WTC11 (cell line): ENCODE results near the gene RIBC1. TPM values are rescaled to one million over a fixed set of nuclear protein-coding genes. Genes with fewer than 3 reads are reported as not detected.

ENCODE experiments used
- ATAC-seq: fragments of 200-7000 bp; cut with Tn5 transposase; 2 replicates; pipeline ENCODE4 v1.10.0; 2021; ENCODE audit warnings: mild to moderate bottlenecking, moderate library complexity
- CTCF ChIA-PET: fragments of 300-600 bp; sonication (Branson Sonifier 250); formaldehyde crosslinking; loops from one replicate; lab custom pipeline; 2021; ENCODE audit warnings: antibody characterized with exemption; lab: Charles Lee
- POLR2A ChIA-PET: fragments of 350-600 bp; sonication (Branson Sonifier 250); formaldehyde crosslinking; loops from one replicate; lab custom pipeline; 2021; ENCODE audit warnings: antibody characterized with exemption; lab: Charles Lee
- DNase-seq: peaks from one replicate; pipeline ENCODE4 v3.0.0; 2021; ENCODE audit warnings: low spot score
- H3K27ac Mint-ChIP-seq: 2 replicates; pipeline ENCODE4 v1.8.0; 2021; ENCODE audit warnings: mixed read lengths
- H3K27me3 Mint-ChIP-seq: 2 replicates; pipeline ENCODE4 v1.8.0; 2021; ENCODE audit warnings: low read depth, mild to moderate bottlenecking, moderate library complexity, mixed read lengths
- H3K36me3 Mint-ChIP-seq: 2 replicates; pipeline ENCODE4 v1.8.0; 2021; ENCODE audit warnings: mixed read lengths
- H3K4me1 Mint-ChIP-seq: 2 replicates; pipeline ENCODE4 v1.8.0; 2022; ENCODE audit warnings: mixed read lengths
- H3K4me3 Mint-ChIP-seq: 2 replicates; pipeline ENCODE4 v1.8.0; 2021; ENCODE audit warnings: mild to moderate bottlenecking, moderate library complexity, mixed read lengths
- H3K9me3 Mint-ChIP-seq: 2 replicates; pipeline ENCODE4 v1.8.0; 2021; ENCODE audit warnings: mixed read lengths
- AFF4 ChIP-seq: sonication (generic); formaldehyde crosslinking; IDR thresholded peaks from 2 replicates; pipeline ENCODE4 v1.8.1; 2023; ENCODE audit warnings: mild to moderate bottlenecking, missing genetic modification reagents, borderline replicate concordance
- CBFB ChIP-seq: sonication (generic); formaldehyde crosslinking; IDR thresholded peaks from 2 replicates; pipeline ENCODE4 v1.8.1; 2022; ENCODE audit warnings: mild to moderate bottlenecking, low read depth, missing genetic modification reagents
- CDX4 ChIP-seq: fragments of 250-450 bp; sonication (Bioruptor Pico); IDR thresholded peaks from 2 replicates; pipeline ENCODE4 v1.9.0; 2021; ENCODE audit warnings: moderate library complexity, mild to moderate bottlenecking, inconsistent platforms, borderline replicate concordance
- EMX1 ChIP-seq: fragments of 250-450 bp; sonication (Bioruptor Pico); IDR thresholded peaks from 2 replicates; pipeline ENCODE4 v1.8.0; 2021; ENCODE audit warnings: mild to moderate bottlenecking
- ESRRA ChIP-seq: sonication (generic); formaldehyde crosslinking; IDR thresholded peaks from 2 replicates; pipeline ENCODE4 v1.8.1; 2022; ENCODE audit warnings: mild to moderate bottlenecking, missing genetic modification reagents, borderline replicate concordance
- FOXJ3 ChIP-seq: sonication (generic); formaldehyde crosslinking; IDR thresholded peaks from 2 replicates; pipeline ENCODE4 v1.9.0; 2021; ENCODE audit warnings: missing genetic modification reagents, mild to moderate bottlenecking, borderline replicate concordance
- JUN ChIP-seq: sonication (generic); formaldehyde crosslinking; IDR thresholded peaks from 2 replicates; pipeline ENCODE4 v1.8.0; 2023; ENCODE audit warnings: mild to moderate bottlenecking, missing genetic modification reagents
- NFE2L1 ChIP-seq: sonication (generic); formaldehyde crosslinking; IDR thresholded peaks from 2 replicates; pipeline ENCODE4 v1.8.1; 2023; ENCODE audit warnings: missing genetic modification reagents
- NR2C2 ChIP-seq: sonication (generic); formaldehyde crosslinking; IDR thresholded peaks from 2 replicates; pipeline ENCODE4 v1.8.0; 2022; ENCODE audit warnings: mild to moderate bottlenecking, missing genetic modification reagents
- PRRX2 ChIP-seq: fragments of 250-450 bp; sonication (Bioruptor Pico); IDR thresholded peaks from 2 replicates; pipeline ENCODE4 v1.8.0; 2021; ENCODE audit warnings: mild to moderate bottlenecking
- RELA ChIP-seq: sonication (generic); formaldehyde crosslinking; IDR thresholded peaks from 2 replicates; pipeline ENCODE4 v1.8.1; 2022; ENCODE audit warnings: missing genetic modification reagents, mild to moderate bottlenecking, borderline replicate concordance
- RORB ChIP-seq: fragments of 250-450 bp; sonication (Bioruptor Pico); IDR thresholded peaks from 2 replicates; pipeline ENCODE4 v1.9.0; 2021; ENCODE audit warnings: mild to moderate bottlenecking
- ZBTB43 ChIP-seq: sonication (generic); formaldehyde crosslinking; IDR thresholded peaks from 2 replicates; pipeline ENCODE4 v1.8.1; 2023; ENCODE audit warnings: mild to moderate bottlenecking, missing genetic modification reagents
- ZNF138 ChIP-seq: sonication (generic); formaldehyde crosslinking; conservative IDR thresholded peaks from 2 replicates; pipeline ENCODE4 v1.8.1; 2022; ENCODE audit warnings: mild to moderate bottlenecking, moderate library complexity, missing genetic modification reagents
- ZNF219 ChIP-seq: sonication (generic); formaldehyde crosslinking; IDR thresholded peaks from 2 replicates; pipeline ENCODE4 v1.8.0; 2023; ENCODE audit warnings: missing genetic modification reagents, mild to moderate bottlenecking, borderline replicate concordance
- ZNF396 ChIP-seq: fragments of 250-450 bp; sonication (Bioruptor Pico); IDR thresholded peaks from 2 replicates; pipeline ENCODE4 v1.8.0; 2021; ENCODE audit warnings: mild to moderate bottlenecking, moderate library complexity, borderline replicate concordance
- ZNF671 ChIP-seq: fragments of 250-450 bp; sonication (Bioruptor Pico); IDR thresholded peaks from 2 replicates; pipeline ENCODE4 v1.8.0; 2021; ENCODE audit warnings: mild to moderate bottlenecking
- total RNA-seq: library from RNA; stranded (reverse); gene quantifications from 3 replicates; pipeline ENCODE4 v1.2.3, GENCODE V29; 2021
- TF ChIP-seq, protein P1 (sequence below): sonication (generic); formaldehyde crosslinking; IDR thresholded peaks from 2 replicates; pipeline ENCODE4 v1.8.1; 2023; ENCODE audit warnings: mild to moderate bottlenecking, missing genetic modification reagents
- TF ChIP-seq, protein P2 (sequence below): sonication (generic); formaldehyde crosslinking; IDR thresholded peaks from 2 replicates; pipeline ENCODE4 v1.8.0; 2022; ENCODE audit warnings: mild to moderate bottlenecking, missing genetic modification reagents
- TF ChIP-seq, protein P3 (sequence below): sonication (generic); formaldehyde crosslinking; IDR thresholded peaks from 2 replicates; pipeline ENCODE4 v1.8.1; 2023; ENCODE audit warnings: mild to moderate bottlenecking, missing genetic modification reagents, moderate library complexity
- TF ChIP-seq, protein P4 (sequence below): sonication (generic); formaldehyde crosslinking; IDR thresholded peaks from 2 replicates; pipeline ENCODE4 v1.8.0; 2022; ENCODE audit warnings: mild to moderate bottlenecking, missing genetic modification reagents

The RIBC1 gene
- total RNA-seq, 1 experiment from 2014 or later = 1.1 TPM

DNA sequence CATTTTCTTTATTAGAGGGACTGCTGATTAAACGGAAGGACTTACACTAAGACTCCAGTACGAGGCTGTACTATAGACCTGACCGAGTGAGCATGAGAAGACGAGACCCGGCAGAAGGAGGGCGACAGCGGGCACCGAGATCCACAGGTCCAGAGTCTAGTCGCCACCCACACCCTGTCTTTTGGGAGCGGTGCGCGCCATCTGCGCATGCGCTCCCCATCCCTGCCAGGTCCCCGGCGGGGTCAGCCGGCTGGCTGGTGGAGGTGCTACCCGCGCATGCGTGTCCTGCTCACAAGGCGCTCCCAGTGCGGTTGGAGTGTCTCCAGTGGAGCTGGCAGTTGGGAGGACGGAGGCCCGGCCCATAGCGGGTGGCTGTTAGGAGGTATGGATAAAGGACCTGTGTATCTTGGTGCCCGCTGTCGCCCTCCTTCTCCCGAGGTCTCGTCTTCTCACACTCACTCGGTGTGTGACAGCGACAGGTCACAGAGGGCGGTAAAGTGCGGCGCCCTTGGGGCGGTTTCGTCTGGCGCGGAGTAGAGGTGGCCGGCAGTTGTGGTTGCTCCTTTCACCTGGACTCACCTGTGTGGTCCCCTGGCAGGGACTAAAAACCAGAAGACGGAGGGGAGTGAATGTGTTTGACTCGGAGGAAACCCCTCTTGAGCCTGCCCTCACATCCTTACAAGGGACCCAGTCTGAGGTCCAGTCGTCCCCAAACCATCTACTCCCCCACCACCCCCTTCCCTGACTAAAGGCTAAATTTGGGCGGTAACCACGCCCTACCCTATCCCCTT lies 19.1 kb downstream of the RIBC1 start:
- H3K27ac Mint-ChIP-seq = no peak overlapping the region
- H3K9me3 Mint-ChIP-seq = no peaks in the 10 kb centered on the region
- H3K4me3 Mint-ChIP-seq = peak overlapping the region; percentile 69
- H3K36me3 Mint-ChIP-seq = no peaks in the 10 kb centered on the region
- TF ChIP-seq NR2C2 (CRISPR knock-in tag) (no peak), ZNF396 (CRISPR knock-in tag) (no peak), EMX1 (CRISPR knock-in tag) (no peak), PRRX2 (CRISPR knock-in tag) (no peak), RORB (CRISPR knock-in tag) (no peak), NFE2L1 (CRISPR knock-in tag) (no peak), CBFB (no peak), CDX4 (CRISPR knock-in tag) (no peak), RELA (no peak), JUN (no peak), ZBTB43 (CRISPR knock-in tag) (no peak), FOXJ3 (CRISPR knock-in tag) (no peak)
- TF ChIP-seq, protein P1, sequence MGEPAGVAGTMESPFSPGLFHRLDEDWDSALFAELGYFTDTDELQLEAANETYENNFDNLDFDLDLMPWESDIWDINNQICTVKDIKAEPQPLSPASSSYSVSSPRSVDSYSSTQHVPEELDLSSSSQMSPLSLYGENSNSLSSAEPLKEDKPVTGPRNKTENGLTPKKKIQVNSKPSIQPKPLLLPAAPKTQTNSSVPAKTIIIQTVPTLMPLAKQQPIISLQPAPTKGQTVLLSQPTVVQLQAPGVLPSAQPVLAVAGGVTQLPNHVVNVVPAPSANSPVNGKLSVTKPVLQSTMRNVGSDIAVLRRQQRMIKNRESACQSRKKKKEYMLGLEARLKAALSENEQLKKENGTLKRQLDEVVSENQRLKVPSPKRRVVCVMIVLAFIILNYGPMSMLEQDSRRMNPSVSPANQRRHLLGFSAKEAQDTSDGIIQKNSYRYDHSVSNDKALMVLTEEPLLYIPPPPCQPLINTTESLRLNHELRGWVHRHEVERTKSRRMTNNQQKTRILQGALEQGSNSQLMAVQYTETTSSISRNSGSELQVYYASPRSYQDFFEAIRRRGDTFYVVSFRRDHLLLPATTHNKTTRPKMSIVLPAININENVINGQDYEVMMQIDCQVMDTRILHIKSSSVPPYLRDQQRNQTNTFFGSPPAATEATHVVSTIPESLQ = no peak
- TF ChIP-seq, protein P2, sequence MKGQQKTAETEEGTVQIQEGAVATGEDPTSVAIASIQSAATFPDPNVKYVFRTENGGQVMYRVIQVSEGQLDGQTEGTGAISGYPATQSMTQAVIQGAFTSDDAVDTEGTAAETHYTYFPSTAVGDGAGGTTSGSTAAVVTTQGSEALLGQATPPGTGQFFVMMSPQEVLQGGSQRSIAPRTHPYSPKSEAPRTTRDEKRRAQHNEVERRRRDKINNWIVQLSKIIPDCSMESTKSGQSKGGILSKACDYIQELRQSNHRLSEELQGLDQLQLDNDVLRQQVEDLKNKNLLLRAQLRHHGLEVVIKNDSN (CRISPR knock-in tag) = no peak
- TF ChIP-seq, protein P3, sequence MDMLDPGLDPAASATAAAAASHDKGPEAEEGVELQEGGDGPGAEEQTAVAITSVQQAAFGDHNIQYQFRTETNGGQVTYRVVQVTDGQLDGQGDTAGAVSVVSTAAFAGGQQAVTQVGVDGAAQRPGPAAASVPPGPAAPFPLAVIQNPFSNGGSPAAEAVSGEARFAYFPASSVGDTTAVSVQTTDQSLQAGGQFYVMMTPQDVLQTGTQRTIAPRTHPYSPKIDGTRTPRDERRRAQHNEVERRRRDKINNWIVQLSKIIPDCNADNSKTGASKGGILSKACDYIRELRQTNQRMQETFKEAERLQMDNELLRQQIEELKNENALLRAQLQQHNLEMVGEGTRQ (CRISPR knock-in tag) = no peak
- DNase-seq = peak; percentile 82
- POLR2A ChIA-PET = no interaction called here
- ATAC-seq = peak; percentile 91
- peaks cover 4% of the 10 kb centered on the region for H3K4me1 Mint-ChIP-seq
- H3K27me3 Mint-ChIP-seq = peaks cover 21% of the 10 kb centered on the region
- CTCF ChIA-PET = interaction anchor here (0.6 to 2.2 kb wide), 2 partner anchors 39 to 113 kb away, joined by 3 to 14 read pairs; no protein-coding TSS in a partner anchor

DNA sequence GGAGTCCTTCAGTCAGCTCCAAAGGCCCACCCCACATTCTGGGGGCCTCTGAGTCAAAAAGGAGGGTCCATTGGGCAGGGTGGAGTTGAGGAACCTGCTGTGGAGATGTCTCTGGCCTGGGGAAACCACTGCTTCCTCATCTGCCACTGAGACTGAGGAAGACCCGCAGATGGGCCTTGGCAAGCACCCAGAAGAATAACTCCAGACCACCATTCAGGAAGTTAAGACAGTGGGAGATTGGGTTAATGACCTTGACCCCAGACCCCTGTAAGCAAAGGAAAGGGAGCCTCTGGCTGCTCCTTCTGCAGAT lies 19.6 kb downstream of the RIBC1 start:
- Mint-ChIP-seq H3K9me3 (no peaks in the 10 kb centered on the region), H3K27me3 (peaks cover 21% of the 10 kb centered on the region), H3K4me1 (peaks cover 4% of the 10 kb centered on the region), H3K27ac (no peak overlapping the region), H3K4me3 (peak overlapping the region; percentile 69), H3K36me3 (no peaks in the 10 kb centered on the region)
- TF ChIP-seq ZNF138 (CRISPR knock-in tag) = no peak
- TF ChIP-seq, protein P4, sequence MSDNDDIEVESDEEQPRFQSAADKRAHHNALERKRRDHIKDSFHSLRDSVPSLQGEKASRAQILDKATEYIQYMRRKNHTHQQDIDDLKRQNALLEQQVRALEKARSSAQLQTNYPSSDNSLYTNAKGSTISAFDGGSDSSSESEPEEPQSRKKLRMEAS (CRISPR knock-in tag) = no peak
- no peak for TF ChIP-seq AFF4
- no peak for TF ChIP-seq ZNF219 (CRISPR knock-in tag)
- no peak for TF ChIP-seq ZNF671 (CRISPR knock-in tag)
- TF ChIP-seq ESRRA (CRISPR knock-in tag) = no peak
- ChIA-PET POLR2A (no interaction called here), CTCF (interaction anchor here (0.6 to 2.2 kb wide), 2 partner anchors 39 to 114 kb away, joined by 3 to 14 read pairs; no protein-coding TSS in a partner anchor)
- no peak for ATAC-seq
- no peak for DNase-seq
